ENCODE data around the gene MBD3L2B.

GRCh38 chr19:6976197-6976596, 45.0 kb downstream of the MBD3L2B start:
- no peak for TF ChIP-seq EZH2 (IDR thresholded peaks at IDR 0.05; ENCODE audit: insufficient read depth, poor library complexity, severe bottlenecking)
- TF ChIP-seq EZH2phosphoT487 (IDR thresholded peaks at IDR 0.05; ENCODE audit: insufficient read depth, low read depth): no peak
